ENCODE results near the gene METTL17.
"Not testable (repeated sequence)": the region's sequence is repeated elsewhere in the genome, so short reads cannot be mapped to it uniquely, and the experiment has no call there.

Gene METTL17, protein sequence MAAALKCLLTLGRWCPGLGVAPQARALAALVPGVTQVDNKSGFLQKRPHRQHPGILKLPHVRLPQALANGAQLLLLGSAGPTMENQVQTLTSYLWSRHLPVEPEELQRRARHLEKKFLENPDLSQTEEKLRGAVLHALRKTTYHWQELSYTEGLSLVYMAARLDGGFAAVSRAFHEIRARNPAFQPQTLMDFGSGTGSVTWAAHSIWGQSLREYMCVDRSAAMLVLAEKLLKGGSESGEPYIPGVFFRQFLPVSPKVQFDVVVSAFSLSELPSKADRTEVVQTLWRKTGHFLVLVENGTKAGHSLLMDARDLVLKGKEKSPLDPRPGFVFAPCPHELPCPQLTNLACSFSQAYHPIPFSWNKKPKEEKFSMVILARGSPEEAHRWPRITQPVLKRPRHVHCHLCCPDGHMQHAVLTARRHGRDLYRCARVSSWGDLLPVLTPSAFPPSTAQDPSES

DNA sequence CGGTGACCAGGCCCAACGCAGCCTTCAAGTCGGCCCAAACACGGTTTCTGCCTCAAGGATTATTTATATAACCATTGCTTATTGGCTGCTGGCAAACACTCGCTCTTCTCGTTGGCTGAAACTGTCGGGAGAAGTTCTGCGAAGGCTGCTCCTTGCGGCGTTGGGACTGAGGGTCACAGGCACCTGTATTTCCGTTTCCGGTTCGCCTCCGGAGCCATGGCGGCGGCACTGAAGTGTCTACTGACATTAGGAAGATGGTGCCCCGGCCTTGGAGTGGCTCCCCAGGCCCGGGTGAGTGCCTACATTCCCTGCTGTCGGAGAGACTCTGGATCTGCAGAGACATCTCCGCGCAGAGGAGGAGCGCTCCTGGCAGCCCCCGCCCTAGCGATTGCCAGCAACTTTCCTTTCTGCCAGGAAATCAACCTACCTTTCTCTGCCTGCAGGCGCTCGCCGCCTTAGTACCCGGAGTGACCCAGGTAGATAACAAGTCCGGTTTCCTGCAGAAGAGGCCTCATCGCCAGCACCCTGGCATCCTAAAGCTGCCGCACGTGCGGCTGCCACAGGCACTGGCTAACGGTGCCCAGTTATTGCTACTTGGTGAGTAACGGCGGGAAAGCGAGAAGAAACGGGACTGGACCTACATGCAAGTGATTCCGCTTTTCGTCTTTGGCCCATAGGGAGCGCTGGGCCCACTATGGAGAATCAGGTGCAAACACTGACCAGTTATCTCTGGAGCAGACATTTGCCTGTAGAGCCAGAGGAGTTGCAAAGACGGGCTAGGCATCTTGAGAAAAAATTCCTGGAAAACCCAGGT is at the start of gene METTL17:
TSS of gene METTL17 (plus strand) at position 194 of the 814 bp plus-strand sequence. CDS start at position 217, 23 bp downstream.
- peak; percentile 56 for FAIRE-seq

DNA sequence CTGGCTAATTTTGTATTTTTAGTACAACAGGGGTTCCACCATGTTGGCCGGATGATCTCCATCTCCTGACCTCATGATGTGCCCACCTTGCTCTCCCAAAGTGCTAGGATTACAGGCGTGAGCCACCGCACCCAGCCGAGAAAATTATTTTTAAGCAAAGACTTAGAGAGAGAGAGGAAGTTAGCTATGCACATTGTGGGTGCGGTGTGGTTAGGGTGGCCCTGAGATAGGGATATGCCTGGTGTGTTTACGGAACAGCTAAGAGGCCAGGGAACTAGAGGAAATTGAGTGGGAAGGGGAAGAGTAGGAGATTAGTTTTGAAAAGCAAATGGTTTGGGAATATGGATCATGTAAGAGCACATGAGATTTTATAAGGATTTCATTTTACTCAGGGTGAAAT is 44.6 kb upstream of the METTL17 start:
- not testable (repeated sequence) for FAIRE-seq

DNA sequence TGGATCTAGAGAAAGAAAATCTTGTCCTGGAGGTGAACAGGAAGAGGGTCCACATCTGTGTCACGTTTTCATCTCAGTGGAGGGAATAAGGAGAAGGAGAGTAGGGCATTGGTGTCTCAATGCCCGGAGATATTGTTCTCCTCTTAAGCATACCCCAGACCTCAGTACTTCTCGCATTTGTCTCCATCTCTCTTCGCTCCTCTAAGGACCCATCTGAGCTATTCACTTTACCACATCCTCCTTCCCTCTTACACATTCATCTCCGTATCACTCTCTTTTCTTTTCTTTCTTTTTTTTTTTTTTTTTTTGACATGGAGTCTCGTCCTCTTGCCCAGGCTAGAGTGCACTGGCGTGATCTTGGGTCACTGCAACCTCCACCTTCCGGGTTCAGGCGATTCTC is 43.1 kb upstream of the METTL17 start:
- not testable (repeated sequence) for FAIRE-seq

DNA sequence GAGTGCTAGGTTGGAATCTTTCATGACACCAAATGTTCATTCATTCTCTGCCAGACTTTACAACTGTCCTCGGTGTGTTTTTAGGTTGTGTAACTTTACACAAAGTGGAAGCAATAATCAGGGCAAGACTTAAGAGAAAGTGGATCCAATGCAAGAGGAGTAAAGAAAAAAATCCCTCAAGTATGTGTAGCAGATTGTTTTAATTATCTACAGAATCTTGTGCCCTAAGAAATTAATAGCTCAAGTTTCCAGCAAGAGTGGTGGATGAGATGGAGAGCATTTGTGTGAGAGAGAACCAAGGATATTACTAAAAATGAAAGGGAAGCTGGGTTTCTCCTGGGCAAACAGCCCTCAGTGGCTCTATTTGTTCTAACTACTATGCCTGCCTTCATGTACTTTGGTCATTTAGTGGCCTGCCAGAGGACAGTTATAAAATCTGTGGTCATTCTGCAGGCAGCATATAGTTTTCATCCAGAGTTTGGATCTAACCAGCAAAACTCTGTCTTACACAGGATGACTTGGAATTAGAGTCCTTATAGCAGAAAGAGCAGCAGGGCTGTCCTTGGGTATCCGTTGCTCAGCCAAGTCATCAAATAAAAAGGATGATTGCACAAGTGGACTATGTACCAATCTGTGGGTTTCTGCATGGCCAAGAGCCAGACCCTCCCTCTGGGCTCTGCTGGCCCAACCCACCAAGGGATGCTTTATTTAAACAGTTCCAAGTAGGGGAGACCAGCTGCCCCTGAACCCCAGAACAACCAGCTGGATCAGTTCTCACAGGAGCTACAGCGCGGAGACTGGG is 34.8 kb upstream of the METTL17 start, which contains the start of gene RNASE2:
TSS of gene RNASE2 (plus strand) at position 752 of the 802 bp plus-strand sequence. CDS start 285 bp downstream, outside the sequence.
- not testable (repeated sequence) for FAIRE-seq

DNA sequence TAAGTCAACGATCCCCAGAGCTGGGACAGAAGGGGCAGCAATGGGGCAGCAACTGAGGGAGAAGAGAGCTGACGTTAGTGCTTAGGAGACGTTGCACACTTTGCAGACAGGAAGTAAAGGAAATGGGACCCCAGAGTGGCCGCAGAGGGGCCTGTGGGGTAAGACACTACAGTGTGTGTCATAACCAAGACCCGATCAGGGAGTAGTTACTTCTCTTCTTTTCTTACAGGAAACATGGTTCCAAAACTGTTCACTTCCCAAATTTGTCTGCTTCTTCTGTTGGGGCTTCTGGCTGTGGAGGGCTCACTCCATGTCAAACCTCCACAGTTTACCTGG is 34.3 kb upstream of the METTL17 start:
- not testable (repeated sequence) for FAIRE-seq

DNA sequence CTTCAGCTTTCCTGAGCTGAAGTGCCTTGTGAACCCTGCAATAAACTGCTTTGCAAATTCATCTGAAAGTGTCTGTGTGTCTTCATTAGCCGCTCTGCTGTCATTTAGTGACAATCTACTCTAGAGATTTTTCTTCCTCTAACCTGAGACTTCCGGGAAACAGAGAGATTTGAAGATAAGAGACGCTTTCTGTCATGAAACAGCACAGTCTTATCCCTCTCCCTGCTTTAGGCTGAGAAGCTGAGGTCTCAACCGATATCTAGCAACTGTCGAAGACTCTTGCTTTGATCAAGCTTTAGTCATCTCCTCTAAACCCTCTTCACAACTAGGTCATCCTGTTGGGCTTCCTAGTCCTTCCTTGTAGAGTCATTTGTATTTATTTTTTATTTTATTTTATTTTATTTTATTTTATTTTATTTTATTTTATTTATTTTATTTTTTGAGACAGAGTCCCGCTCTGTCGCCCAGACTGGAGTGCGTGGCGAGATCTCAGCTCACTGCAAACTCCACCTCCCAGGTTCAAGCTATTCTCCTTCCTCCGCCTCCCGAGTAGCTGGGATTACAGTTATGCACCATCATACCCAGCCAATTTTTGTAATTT is 33.3 kb upstream of the METTL17 start:
- FAIRE-seq, result no peak

DNA sequence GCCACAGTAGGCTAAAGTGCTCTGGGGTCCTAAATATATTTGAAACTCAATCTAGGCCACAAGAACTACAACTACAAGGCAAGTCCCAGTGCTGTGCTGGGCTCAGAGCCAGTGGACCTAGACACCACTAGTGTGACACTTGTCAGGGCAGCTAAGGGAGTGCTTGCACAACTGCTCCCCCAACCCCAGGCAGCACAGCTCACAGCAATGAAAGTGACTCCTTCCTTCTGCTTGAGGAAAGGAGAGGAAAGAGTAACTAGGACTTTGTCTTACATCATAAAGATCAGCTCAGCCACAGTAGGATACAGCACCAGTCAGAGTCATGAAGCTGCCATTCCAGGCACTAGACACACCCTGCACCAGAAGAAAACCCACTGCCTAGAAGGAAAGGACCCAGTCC is 30.8 kb upstream of the METTL17 start:
- not testable (repeated sequence) for FAIRE-seq

DNA sequence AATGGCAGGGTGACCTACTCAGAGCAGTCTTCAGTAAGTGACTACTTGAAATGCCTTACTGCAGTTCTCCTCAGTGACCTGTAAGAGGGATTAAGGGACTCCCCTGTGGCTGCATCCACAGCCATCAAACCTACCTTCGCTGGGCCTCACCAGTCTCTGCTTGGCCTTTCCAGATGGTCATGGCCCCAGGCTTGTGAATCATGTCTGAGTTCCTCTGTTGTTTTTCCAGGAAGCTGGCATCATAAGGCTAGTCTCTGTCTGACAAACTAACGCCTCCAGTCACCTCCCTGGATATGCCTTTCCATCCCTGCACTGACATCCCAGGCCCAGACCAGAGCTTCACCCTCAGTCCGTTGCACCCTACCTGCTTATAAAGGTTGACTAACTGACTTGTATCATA is 20.4 kb upstream of the METTL17 start:
- no peak for FAIRE-seq

DNA sequence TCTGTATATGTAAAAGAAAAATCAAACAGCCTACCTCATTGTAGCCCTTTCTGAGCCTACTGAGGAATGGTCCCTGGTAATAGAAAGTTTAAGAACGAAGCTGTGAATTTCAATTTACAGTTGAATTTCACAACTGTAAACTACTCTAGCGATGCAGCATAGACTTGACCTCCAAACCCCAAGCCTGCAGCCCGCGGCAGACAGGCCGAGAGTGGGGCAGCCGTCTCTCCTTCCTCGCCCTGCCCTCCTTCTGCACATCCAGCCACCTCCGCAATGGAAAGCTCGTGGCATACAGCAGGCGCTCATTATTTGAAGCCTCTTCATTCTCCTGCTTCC is 19.2 kb upstream of the METTL17 start:
- FAIRE-seq, result no peak

DNA sequence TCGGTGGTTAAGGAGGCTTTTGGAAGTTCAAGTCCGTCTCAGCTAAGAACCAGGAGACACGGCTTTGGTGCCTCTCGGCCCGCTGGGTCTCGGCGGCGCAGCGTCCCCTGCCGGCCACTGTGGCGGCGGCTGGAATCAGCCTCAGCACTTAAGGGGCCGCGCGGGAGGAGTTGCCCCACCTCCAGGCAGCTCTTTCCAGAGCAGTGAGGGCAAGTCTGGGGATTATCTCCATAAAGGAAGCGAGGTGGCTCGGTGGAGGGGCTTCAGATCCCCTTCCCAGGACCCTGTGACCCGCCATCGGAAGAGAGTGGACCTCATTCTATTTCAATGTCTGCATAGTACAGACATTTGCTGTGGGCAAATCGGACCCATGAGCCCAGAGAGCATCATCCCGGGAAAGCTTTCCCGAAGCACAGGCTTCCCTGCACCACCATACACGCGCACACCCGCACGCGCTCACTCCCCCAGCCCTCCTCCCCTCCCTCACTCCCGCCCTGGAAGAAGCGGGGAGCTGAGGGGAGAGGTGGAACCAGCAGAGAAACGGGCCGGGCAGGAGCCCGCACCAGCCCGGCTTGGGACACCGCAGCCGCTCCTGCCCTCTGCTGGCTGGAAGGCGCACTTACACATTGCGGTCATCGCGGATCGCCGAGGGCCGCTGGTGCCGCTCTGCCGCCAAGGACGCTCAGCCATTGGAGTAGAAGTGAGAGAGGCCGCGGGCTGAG is 18.6 kb upstream of the METTL17 start:
- FAIRE-seq, result peak; percentile 48

DNA sequence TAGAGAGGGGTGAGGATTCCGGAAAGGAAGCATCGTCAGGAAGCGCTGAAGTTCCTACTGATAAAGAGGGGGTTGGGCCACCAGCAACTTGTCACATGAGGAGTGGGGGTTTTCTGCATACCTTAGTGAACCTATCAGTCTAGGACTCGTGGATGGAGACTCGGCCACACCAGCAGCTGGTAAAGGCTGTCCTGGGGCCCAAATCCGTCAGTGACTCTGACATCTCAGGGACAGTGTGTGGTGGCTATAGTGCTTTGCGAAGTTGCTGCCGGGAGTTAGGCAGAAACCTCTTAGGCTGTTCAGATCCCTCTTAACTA is 18.1 kb upstream of the METTL17 start:
- FAIRE-seq, result no peak

DNA sequence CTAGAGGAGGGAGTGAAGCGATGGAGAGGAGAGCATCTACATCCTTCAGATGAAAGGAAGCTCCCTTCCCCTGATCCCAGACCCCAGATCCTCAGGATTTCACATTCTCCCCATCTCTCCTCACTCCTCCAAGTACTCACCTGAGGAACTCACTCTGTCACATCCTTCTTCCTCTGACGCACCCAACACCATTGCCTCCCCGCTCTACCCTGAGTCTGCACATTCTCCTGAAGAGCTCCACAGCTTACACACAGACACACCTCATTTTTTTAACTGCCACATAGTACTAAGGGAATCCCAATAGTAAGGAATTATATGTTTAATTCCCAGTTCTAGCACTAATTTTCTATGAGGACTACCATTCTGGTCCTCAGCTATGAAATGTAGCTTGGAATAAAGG is 16.3 kb upstream of the METTL17 start:
- FAIRE-seq, result no peak

DNA sequence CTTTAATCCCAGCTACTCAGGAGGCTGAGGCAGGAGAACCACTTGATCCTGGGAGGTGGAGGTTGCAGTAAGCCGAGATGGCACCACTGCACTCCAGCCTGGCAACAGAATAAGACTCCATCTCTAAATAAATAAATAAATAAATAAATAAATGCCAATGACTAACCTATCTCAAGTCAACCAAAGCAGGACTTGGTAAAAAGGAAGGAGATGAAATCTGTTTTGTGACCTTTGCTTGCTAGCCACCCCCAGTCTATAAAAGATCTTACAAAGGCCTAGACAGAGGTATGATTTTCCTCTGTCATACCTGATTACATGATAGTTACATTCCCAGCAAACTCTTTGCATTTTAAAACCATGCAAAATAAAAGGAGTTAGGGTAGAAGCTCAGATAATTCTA is 13.5 kb upstream of the METTL17 start:
- FAIRE-seq, result no peak

DNA sequence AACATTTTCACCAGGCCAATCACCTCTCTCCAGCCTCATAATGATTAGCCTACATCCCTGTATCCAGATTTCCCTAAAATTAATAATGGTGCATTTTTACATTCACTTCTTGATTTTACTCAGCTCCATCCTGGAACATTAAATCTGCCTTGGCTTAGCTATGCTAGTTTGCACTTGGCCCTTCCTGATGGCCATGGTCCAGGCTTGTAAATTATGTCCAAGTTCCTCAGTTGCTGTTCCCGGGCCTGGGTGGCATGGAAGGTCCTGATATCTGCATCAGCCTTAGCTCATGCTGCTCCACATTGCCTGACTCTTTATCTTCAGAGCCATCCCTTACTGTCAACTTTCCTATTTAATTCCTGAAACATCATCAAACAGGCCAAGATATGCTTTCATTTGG is 11.1 kb upstream of the METTL17 start:
- FAIRE-seq, result no peak

DNA sequence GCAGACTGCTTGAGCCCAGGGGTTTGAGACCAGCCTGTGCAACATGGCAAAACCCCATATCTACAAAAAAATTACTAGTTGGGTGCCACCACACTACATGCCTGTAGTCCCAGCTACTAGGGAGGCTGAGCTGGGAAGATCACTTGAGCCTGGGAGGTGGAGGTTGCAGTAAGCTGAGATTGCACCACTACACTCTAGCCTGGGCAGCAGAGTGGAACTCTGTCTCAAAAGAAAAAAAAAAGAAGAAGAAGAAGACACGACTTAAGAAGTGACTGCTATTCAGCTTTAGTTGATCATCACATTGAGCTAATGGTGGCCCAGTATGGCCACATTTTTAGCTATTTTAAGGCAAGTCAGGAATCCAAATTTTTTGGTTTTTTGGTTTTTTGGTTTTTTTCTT is 8.9 kb upstream of the METTL17 start:
- no peak for FAIRE-seq

DNA sequence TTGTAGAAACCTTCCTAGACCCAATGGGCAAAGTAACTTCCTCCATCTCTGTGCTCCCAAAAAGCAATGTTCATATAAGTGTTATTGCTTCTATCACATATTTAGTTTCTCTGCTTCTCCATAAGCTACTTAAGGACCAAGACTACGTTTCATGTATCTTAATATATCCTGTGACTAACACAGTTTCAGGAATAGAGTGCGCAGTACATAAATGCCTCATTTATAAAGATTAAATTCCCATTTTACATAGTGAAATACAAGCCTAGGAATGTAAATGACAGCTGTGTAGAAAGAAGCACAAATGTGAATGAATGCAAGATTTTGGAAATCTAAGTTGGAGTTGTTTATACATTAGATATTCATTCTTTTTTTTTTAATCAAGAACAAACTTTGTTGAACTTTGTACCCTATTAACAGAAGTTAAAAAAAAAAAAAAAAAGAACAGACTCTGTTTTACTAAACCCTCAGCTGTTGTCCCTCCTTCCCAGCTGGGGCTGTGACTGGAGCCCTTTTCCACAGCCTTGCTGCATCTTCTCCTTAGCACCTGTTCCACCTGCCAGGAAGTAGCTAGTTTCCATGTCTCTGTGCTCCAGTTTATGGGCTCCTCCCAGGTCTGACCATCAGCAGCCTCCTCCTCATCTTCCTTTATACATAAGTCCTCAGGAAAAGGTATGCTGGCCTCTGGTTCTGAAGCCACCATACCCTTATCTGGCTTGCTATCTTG is 7.0 kb upstream of the METTL17 start:
- FAIRE-seq, result no peak

DNA sequence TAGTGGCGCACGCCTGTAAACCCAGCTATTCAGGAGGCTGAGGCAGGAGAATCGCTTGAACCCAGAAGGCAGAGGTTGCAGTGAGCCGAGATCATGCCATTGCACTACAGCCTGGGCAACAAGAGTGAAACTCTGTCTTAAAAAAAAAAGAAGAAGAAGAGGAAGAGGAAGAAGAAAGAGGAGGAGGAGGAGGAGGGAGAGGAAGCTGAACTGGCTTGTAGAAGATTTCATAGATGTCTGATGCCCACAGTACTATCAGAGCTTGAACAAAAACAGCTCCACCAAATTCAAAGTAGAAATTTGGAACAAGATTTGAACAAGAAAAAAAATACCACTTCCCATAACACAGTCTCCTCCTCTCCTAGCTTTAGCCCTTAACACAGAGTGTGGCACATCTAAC is 4.1 kb upstream of the METTL17 start:
- FAIRE-seq, result not testable (repeated sequence)

DNA sequence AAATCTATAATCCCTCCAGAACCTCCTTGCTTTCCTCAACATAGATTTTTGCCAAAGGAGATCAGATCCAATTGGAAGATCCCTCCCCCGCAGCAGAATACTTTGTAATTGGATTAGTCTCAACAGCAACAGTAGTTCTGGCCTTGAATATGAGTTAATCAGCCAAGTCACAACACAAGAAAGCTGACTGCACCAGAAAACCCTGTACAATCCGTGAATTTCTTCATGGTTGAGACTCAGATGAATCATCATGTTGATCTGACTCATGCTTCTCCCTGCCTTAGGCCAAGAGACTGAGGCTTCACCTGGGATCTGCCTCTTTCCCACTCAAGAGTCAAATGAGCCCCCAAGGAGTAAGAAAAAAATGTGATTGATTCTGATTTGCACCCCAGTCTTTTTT is 3.0 kb upstream of the METTL17 start:
- FAIRE-seq, result no peak

DNA sequence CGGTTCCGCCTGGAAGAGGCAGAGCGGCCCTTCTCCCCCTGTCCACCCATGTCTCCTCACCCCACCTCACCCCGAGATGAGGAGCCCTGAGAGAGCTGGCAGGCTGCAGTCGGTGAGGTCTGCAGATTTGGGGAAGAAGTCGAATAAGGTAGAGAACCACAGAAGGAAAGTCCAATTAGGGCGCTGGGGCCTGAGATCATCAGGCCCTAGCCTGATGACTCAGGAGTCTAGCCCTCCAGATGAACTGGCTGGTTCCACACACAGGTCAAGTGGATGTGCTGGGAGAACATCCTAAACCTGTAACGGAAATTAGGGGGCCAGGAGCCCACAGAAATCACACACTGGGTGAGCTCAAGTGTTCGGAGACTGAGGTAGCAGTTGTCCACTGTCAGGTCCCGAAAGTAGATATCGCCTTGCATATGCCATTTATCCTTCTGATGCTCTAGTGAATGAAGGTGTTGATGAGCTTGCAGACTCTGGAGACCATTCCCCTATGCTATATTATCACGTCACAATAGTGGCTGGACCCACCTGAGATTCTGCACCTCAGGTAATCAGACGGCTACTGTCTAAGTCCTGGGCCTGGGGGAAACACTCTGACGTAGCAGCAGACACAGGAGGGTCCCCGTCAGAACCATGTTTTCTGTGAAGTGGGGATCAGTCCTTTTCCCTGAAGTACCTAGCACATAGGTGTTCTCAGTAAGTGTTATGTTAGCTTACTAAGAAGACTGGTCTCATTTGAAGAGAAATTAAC is 886 bp upstream of the METTL17 start:
- FAIRE-seq, result no peak

DNA sequence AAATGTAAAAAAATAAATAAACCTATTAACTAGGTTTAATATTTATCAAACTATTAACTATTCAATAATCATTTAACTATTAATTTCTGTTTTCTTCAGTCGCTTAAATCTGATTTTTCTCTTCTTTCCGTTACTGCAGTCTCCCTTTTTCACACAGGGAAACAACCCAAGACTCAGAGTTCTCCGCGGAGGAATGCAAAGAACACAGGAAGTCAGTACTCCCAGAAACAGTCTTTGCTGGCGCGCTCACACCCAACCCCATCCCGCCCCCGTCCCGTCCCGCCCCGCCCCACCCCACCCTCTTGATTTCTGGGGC is 351 bp upstream of the METTL17 start:
- no peak for FAIRE-seq

DNA sequence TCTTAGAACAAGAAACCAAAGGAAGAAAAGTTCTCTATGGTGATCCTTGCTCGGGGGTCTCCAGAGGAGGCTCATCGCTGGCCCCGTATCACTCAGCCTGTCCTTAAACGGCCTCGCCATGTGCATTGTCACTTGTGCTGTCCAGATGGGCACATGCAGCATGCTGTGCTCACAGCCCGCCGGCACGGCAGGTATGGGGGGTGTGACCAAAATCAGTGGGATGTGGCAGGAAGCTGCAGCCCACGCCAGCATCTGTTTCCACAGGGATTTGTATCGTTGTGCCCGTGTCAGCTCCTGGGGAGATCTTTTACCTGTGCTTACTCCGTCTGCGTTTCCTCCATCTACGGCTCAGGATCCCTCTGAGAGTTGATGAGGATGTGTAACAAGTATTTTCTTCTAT is 6.7 kb downstream of the METTL17 start:
- FAIRE-seq, result no peak
